ENCODE results near the gene ADAT2. TPM values are rescaled to one million over a fixed set of nuclear protein-coding genes. Genes with fewer than 3 reads are reported as not detected.
A peak's percentile ranks its signal among the peaks of the same experiment; 100 is the strongest.
"Not testable (repeated sequence)": the region's sequence is repeated elsewhere in the genome, so short reads cannot be mapped to it uniquely, and the experiment has no call there.

The ADAT2 gene
- total and polyA plus RNA-seq, 8 donors = 1.1 to 20.0 (median 6.8) TPM; not detected in 1

GRCh38 chr6:143449714-143450452 lies 612 bp downstream of the ADAT2 start:
- Histone ChIP-seq H3K4me1 (peaks cover 13 to 43% (median 27%) of the 10 kb centered on the region in 4 donors), H3K4me3 (peak overlapping the region; percentile 63 to 94 (median 80)), H3K27me3 (no peaks in the 10 kb centered on the region), H3K36me3 (peaks cover 0 to 8% (median 2%) of the 10 kb centered on the region in 4 donors), H3K9me3 (no peaks in the 10 kb centered on the region), H3K27ac (peak overlapping the region; percentile 71 to 87 (median 82))
- 0 to 3% (median 2%) methylated on average over 19 of the region's 19 CpGs for WGBS, 5 donors
- DNase-seq = peak in 1 of 2 donors; percentile 62
- TF ChIP-seq EP300 (IDR thresholded peaks at IDR 0.05) (no peak), POLR2A (IDR thresholded peaks at IDR 0.05) (no peak), POLR2AphosphoS5 (IDR thresholded peaks at IDR 0.05) (no peak)
- TF ChIP-seq, protein P1, sequence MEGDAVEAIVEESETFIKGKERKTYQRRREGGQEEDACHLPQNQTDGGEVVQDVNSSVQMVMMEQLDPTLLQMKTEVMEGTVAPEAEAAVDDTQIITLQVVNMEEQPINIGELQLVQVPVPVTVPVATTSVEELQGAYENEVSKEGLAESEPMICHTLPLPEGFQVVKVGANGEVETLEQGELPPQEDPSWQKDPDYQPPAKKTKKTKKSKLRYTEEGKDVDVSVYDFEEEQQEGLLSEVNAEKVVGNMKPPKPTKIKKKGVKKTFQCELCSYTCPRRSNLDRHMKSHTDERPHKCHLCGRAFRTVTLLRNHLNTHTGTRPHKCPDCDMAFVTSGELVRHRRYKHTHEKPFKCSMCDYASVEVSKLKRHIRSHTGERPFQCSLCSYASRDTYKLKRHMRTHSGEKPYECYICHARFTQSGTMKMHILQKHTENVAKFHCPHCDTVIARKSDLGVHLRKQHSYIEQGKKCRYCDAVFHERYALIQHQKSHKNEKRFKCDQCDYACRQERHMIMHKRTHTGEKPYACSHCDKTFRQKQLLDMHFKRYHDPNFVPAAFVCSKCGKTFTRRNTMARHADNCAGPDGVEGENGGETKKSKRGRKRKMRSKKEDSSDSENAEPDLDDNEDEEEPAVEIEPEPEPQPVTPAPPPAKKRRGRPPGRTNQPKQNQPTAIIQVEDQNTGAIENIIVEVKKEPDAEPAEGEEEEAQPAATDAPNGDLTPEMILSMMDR (IDR thresholded peaks at IDR 0.05) = no peak
- intact Hi-C loops (cut with DNase I; ENCODE audit: low total_unique reads) = no loop called here

- TF ChIP-seq, protein P1 (IDR thresholded peaks at IDR 0.05) = no peak
- TF ChIP-seq POLR2A (IDR thresholded peaks at IDR 0.05) (no peak), POLR2AphosphoS5 (IDR thresholded peaks at IDR 0.05) (no peak), EP300 (IDR thresholded peaks at IDR 0.05) (no peak)
- no peaks in the 10 kb centered on the region for H3K9me3 ChIP-seq
- peak overlapping the region; percentile 63 to 94 (median 80) for H3K4me3 ChIP-seq
- intact Hi-C loops (cut with DNase I; ENCODE audit: low total_unique reads) = no loop called here
- peaks cover 0 to 8% (median 2%) of the 10 kb centered on the region in 4 donors for H3K36me3 ChIP-seq
- no peaks in the 10 kb centered on the region for H3K27me3 ChIP-seq
- H3K27ac ChIP-seq = peak overlapping the region in 3 of 5 donors; percentile 82 to 87 (median 84)
- 61 to 71% (median 64%) methylated on average over 6 of the region's 6 CpGs for WGBS, 5 donors
- peaks cover 13 to 37% (median 27%) of the 10 kb centered on the region in 4 donors for H3K4me1 ChIP-seq
- peak in 1 of 2 donors; percentile 12 for DNase-seq
Measured at GRCh38 chr6:143449082-143449713, 1.3 kb downstream of the ADAT2 start.

GRCh38 chr6:143447865-143448264 lies 2.6 kb downstream of the ADAT2 start:
- 97 to 100% (median 100%) methylated on average over 2 of the region's 2 CpGs for WGBS, 5 donors
- H3K4me1 ChIP-seq = peaks cover 13 to 36% (median 27%) of the 10 kb centered on the region in 4 donors
- intact Hi-C loops (cut with DNase I; ENCODE audit: low total_unique reads); H3K9me3 ChIP-seq; DNase-seq; H3K4me3 ChIP-seq; H3K27me3 ChIP-seq; H3K36me3 ChIP-seq; H3K27ac ChIP-seq: not testable (repeated sequence)

DNA sequence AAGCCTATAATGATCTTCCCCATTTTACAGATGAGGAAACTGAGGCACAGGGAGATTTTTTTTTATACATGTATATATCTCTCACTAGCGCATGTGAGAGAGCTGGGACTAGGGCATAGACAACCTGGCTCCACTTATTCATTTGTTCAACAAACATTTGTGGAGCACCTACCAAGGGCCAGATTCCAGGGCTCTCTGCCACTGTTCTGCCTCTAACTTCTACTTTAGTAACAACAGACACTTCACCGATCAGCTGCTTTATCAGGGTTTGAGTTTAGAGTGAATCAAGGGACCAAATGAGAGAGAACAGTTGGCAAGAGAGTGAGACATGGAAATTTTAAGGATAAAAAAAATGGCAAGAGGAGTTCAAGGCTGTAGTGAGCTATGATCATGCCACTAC lies 7.4 kb downstream of the ADAT2 start:
- H3K4me1 ChIP-seq = no peaks in the 10 kb centered on the region
- 85 to 95% (median 90%) methylated on average over 2 of the region's 2 CpGs for WGBS, 5 donors

More for the DNA sequence above, 7.4 kb downstream of the ADAT2 start:
- TF ChIP-seq, protein P1 (IDR thresholded peaks at IDR 0.05) = no peak
- TF ChIP-seq POLR2A (IDR thresholded peaks at IDR 0.05) (no peak), POLR2AphosphoS5 (IDR thresholded peaks at IDR 0.05) (no peak), EP300 (IDR thresholded peaks at IDR 0.05) (no peak)
- Histone ChIP-seq H3K4me3 (no peak overlapping the region), H3K9me3 (no peaks in the 10 kb centered on the region), H3K27me3 (no peaks in the 10 kb centered on the region), H3K27ac (no peak overlapping the region), H3K36me3 (peaks cover 0 to 19% (median 8%) of the 10 kb centered on the region in 4 donors)
- no peak for DNase-seq
- intact Hi-C loops (cut with DNase I; ENCODE audit: low total_unique reads) = no loop called here

Data from stomach (tissue), 9 donors.